HCEC 1CT (cell line): ENCODE data around the gene MMP28.

Experiments used
- DNase-seq: peaks from one replicate; pipeline ENCODE4 v3.0.0-alpha.2; 2017

The MMP28 gene

DNA sequence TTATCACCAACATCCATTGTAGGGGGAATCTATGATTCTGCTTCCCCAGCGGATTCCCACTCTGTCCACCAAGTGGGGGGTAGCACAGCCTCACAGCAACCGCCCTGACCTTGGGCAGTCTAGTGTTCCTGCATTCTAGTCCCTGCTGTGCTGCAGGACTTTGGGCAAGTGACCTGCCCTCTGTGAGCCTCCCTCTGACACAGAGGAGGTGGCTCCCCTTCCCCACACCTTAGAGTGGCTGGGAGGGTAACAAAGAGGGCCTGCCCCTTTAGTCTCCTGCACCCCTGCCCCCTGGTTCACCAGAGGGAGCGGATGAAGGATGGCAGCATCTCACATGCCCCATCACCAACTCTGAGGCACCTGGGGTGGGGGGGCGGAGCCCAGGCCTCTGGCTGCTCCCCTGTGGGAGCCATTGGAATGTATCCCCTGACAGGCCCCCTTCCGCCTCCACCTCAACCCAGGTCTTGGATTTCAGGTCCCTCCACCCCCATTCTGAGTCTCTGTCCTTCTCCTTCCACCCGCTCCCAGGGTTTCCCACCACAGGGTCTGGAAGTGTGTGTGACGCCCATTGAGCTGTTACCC is 52.5 kb downstream of the MMP28 start:
- no peak for DNase-seq

GRCh38 chr17:35742496-35742895 is 52.9 kb downstream of the MMP28 start:
- DNase-seq = no peak

GRCh38 chr17:35740997-35741931 is 54.2 kb downstream of the MMP28 start:
- no peak for DNase-seq

- no peak for DNase-seq
Observed at GRCh38 chr17:35740216-35740615, 55.2 kb downstream of the MMP28 start.

DNA sequence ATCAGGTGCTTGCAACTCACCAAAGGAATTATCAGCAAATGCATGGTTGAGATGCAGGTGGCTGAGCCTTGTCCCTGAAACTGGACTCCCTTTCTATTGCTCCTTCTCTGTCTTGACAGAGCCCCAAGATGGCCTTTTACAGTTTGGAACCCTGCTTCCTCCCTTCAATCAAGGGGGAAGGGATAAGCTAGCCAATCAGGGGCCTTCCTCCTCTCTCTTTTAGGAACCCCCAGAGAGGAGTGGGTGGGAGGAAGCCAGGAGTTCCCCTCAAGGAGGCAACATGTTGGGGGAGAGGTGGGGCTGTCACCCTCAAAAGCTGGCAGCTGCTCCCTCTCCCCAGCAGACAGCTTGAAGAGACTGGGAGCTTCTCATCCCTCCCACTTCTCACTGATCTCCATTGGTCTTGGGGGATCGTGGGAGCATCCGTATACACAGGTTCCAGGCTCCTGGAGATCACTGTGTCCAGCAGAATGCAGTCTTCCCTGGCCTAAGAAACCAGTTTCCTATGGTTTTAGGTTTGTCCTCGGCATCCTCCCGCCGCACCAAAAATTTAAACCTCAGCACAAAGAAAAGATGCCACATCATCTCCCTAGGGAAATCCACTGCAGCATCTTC is 56.8 kb downstream of the MMP28 start:
- no peak for DNase-seq

DNA sequence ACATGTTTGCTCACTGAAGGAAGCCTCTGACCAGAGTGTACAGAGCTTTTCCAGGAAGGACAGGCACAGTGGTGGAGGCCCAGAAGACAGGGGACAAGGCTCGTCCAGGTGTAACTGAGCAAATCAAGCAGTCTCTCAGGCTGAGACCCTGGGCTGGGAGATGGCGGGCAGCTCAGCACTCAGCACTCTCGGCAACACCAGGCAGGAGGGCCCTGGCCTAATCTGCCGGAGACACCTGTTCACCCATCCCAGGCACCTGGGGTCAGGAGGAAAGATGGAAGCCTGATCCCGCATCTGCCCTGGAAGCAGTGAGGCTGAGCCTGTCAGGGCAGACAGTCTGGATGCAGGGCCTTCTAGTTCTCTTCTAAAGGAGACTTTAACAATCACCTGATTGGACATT is 59.2 kb downstream of the MMP28 start:
- no peak for DNase-seq

DNA sequence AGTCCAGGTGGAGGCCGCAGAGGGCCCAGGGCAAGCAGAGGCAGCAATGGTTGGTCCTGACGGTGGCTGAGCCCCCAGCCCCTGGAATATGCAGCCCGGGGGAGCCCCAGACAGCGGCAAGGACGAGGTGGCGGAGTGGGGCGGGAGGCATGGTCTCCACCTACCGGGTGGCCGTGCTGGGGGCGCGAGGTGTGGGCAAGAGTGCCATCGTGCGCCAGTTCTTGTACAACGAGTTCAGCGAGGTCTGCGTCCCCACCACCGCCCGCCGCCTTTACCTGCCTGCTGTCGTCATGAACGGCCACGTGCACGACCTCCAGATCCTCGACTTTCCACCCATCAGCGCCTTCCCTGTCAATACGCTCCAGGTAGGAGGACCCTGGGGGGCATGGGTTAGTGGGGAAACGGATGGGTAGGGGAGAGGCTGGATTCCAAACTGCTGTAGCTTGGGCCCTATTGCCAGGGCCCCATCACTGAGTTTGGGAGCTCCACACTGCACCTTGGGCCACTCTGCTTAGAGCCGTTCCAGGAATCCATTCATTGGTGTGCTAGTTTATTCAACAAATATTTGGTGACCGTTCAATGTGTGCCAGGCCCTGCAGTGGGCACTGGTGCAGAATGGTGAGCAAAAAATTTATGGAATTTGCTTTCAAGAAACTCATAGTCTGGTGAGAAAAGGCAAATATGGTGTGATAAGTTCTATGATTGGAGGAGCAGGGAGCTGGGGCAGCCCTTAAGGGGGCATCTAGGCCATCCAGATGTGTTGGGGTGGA is 60.2 kb downstream of the MMP28 start:
- DNase-seq = no peak

GRCh38 chr17:35734396-35734795 is 61.0 kb downstream of the MMP28 start:
- DNase-seq = no peak

GRCh38 chr17:35733366-35733765 is 62.1 kb downstream of the MMP28 start:
- DNase-seq = no peak

DNA sequence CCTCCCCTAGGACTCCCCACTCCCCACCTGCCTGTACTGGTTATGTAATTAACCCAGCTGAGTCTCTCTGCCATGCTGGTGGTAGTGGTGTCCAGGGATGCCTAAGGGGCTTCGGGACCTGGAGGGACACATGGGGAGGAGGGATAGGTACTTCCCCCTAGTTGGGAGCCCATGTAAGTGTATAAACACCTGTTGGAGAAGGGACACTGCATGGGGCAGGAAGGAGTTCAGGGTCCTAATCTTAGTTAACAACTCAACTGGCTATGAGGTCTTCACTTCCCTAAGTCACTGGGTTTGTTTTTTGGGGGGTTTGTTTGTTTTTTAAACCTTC is 62.7 kb downstream of the MMP28 start:
- no peak for DNase-seq

- no peak for DNase-seq
Observed at GRCh38 chr17:35731917-35732805, 63.3 kb downstream of the MMP28 start.

GRCh38 chr17:35731239-35731916 is 64.1 kb downstream of the MMP28 start, which contains the start of gene RASL10B:
RASL10B (plus strand) TSS chr17:35731639; CDS start chr17:35735185, 3,546 bp downstream.
- peak; percentile 39 for DNase-seq

DNA sequence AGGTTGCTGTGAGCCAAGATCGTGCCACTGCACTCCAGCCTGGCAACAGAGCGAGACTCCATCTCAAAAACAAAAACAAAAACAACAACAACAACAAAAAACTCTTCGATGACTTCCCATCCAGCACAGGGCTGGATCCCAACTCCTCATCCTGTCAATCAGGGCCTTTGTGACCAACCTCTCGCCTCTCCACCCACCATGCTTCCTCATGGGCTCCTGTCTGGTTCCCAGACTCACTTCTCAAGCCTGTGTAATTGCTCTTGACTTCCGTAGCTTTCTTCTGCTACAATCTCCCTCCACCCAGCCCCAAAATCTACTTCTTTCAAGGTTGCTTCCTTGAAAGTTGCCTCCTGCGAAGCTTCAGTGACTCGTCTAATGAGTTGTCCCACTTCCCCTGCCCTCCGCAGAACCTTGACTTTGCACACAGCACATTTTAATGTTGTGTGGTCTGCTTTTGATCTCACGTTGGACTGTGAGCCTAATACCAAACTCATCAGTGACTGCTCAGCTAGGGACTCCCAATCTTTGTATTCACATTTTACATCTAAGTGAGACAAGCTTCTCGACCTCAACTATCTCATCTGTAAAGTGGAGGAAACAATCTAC is 64.9 kb downstream of the MMP28 start:
- no peak for DNase-seq

DNA sequence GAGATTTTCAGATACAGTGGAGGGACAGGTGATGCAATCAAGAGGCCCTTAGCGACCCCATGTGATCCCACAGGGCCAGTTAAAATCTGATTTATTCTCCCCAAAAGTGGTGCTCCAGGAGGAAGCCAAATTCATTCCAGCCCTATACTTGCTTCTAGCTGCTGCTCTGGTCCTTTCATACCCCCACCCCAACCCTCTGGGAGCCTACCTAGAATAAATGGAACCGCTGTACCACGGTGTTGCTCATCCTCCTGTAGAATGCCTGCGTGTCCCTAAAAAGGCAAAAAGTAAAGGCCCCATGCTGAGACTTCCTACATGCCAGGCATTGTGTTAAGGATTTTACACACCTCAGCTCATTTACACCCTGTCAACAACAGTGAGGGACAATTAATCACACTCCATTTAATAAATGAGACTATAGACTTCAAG is 66.0 kb downstream of the MMP28 start:
- DNase-seq = no peak

DNA sequence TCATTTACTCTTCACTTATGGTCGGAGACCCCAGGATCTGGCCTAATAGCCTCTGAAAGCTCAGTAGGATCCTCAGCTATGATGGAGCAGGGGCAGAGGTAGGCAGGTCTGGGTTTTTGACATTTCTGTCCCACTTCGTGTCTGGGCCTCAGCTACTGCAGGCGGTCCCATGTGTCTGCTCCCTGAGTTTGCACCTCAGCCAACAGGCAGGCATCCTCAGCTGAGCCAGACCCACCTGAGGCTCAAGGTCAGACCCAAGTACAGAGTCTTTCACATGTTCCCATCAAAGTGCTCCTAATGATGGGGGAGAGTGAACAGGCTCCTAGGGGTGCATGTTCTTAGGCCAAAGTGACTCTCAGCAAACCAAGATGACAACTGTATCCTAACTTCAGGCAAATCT is 66.9 kb downstream of the MMP28 start:
- DNase-seq = no peak

DNA sequence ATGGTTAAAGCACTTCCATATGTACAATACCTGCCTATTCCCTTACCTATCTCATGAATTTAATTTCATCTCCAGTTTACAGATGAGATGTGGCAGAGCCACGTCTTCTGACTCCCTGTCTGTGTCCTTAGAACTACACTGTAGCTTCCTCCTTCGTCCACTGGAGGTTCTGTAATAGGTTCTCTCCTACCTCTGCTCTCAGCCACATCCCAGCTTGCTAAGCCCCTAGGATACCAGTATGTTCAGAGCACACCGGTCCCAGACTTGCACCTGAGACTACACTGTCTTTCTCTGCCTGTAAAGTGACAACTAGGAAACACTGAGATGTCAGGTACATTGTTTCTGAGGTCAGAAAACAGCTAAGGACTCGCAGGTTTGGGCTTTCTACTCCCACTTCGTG is 67.8 kb downstream of the MMP28 start:
- DNase-seq = no peak

DNA sequence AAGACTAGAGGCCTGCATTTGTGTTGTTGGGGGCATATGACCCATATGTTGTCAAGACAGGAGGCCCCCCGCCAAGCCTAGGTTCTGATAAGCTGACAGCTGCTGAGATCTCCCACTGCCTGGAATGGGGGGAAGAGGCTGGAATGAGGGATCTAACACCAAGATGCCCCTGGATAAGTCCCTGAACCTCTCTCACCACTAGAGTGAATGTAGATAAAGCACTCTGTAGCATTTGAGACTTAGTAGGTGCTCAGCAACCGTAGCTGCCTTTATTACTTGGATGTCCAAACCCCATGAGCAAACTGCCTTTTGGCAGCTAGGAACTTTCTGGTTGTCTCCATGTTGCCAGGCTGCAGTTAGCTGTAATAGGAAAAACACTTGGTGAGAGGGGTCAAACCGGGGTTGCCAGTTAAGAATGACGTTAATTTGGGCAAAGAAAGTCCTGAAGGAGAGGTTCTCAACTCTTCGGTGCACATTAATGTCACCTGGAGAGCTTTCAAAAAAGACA is 68.4 kb downstream of the MMP28 start:
- DNase-seq = no peak

DNA sequence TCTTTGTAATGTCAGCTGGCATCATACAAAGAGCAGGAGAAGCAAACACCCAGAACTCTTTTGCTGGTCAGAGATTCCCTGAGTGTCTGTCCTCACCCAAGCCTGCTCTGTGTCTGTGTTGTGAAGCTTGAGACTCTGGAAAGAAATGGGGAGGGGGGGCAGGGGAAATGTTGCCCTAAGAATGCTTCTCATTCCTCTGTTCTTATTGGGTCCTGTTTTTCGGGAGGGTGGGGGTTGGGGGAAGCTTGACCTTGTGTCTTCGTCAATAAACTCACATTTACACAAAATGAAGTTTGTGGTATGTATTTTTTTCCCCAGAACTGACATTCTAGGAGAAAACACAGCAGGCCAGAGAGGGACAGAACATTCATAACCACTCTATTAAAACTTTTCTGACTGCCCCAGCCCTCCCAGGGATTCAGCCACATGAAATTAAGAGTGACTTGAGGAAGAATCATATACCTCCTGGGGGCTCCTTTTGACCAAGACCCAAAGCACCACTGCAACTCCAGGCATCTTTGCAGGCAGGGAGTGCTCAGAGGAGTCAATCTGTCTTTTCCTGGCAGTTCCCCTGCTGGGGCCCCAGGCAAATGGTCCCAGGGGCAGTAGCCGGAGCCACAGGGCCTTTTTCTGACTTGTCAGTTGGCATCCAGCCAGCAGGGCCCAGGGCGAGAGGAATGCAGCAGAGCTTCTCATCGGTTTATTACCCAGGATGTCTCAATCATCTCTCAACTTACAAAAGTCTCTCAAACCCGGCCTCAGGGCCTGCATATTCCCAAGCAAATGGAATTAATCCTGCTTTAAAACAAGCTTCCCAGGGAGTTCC is 69.1 kb downstream of the MMP28 start:
- peak; percentile 85 for DNase-seq

GRCh38 chr17:35725802-35726126 is 69.7 kb downstream of the MMP28 start:
- DNase-seq = no peak

DNA sequence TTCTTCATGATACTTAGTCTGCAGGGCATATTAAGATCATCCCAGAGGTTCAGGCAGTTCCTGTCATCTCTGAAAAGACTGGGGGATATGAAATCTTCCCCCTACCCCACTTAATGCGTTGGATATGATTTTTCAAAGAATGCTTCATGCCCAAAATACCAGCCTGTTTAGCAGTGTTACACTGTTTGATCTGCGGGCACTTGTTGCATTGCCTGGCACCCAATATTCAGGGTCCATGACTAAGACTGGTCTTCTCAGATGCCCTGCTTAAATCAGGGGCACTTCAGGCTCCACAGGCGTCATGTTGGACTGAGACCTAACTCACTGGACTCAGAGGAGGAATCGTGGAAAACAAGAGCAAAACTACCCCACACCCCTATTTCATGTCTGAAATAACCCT is 70.4 kb downstream of the MMP28 start:
- DNase-seq = no peak
